Neural progenitor cell (in vitro differentiated cells): ENCODE data around the gene PPP6R3.

Source experiments
- CTCF ChIP-seq: fragments of 200-600 bp; sonication (generic); IDR thresholded peaks from 2 replicates; pipeline ENCODE4 v1.5.1; 2017; ENCODE audit warnings: antibody characterized with exemption, mild to moderate bottlenecking
- EZH2 ChIP-seq: fragments of 200-600 bp; sonication (generic); IDR thresholded peaks from 2 replicates; pipeline ENCODE4 v1.6.1; 2017; ENCODE audit warnings: antibody characterized with exemption, mild to moderate bottlenecking, moderate library complexity
- EZH2phosphoT487 ChIP-seq: fragments of 200-600 bp; sonication (generic); IDR thresholded peaks from 2 replicates; pipeline ENCODE4 v1.6.1; 2017; ENCODE audit warnings: antibody characterized with exemption

DNA sequence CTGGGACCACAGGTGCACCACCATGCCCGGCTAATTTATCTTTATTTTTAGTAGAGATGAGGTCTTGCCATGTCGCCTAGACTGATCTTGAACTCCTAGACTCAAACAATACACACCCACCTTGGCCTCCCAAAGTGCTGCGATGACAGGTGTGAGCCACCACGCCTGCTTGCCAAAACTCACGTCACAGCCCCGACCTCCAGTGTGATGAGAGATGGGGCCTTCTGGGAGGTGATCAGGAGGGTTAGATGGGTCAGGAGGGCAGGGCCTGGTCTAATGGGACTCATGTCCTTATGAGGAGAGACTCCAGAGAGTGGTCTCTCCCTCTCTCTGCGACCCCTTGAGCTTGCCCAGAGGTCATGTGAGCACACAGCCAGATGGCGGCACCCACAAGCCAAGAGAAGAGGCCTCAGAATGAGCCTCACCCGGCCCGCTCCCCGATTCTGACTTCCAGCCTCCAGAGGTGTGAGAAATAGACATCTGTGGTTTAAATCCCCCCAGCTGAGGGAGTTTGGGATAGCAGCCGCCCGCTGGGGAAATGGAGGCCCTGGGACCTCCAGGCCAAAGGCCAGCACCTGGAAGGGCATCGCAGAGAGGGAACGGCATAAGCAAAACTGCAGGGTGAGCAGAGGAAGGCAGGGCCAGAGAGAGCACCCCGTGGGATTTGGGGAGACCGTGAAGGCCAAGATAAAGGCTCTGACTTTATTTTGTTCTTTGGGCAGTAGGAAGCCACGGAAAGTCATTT lies 199.7 kb downstream of the PPP6R3 start:
- no peak for TF ChIP-seq CTCF
- no peak for TF ChIP-seq EZH2
- TF ChIP-seq EZH2phosphoT487: no peak
